Measurements from ENCODE around the gene ZNF750. TPM values are rescaled to one million over a fixed set of nuclear protein-coding genes. Genes with fewer than 3 reads are reported as not detected.

The ZNF750 gene
- total RNA-seq, 1 experiment from 2014 or later, result not detected

GRCh38 chr17:82880620-82881323 lies 41.0 kb upstream of the ZNF750 start:
- no peaks in the 10 kb centered on the region for H3K27me3 ChIP-seq (replicated peaks; ENCODE audit: insufficient read depth, low read depth, low read length, poor library complexity)
- no TSS peak for BruUV-seq (replicated peaks)
- intact Hi-C loops (cut with micrococcal nuclease; ENCODE audit: unreplicated experiment), result no loop called here

GRCh38 chr17:82879241-82879640 lies 39.4 kb upstream of the ZNF750 start:
- no peaks in the 10 kb centered on the region for H3K9me3 ChIP-seq (ENCODE audit: low read depth, low read length, poor library complexity, severe bottlenecking)
- no TSS peak for BruUV-seq (replicated peaks)
- intact Hi-C loops (cut with micrococcal nuclease; ENCODE audit: unreplicated experiment), result no loop called here
- no peaks in the 10 kb centered on the region for H3K4me1 ChIP-seq (ENCODE audit: insufficient read depth, low read length, poor library complexity, severe bottlenecking)
- no peaks in the 10 kb centered on the region for H3K36me3 ChIP-seq (ENCODE audit: insufficient read depth, low read length, poor library complexity, severe bottlenecking)
- no peaks in the 10 kb centered on the region for H3K27me3 ChIP-seq (replicated peaks; ENCODE audit: insufficient read depth, low read depth, low read length, poor library complexity)
- no peak for DNase-seq (ENCODE audit: low spot score)
- CTCF ChIA-PET, result no interaction called here
- no peak overlapping the region for H3K27ac ChIP-seq (ENCODE audit: low read depth, low read length, poor library complexity, severe bottlenecking)
- no peak for TF ChIP-seq CTCF (conservative IDR thresholded peaks at IDR 0.05; ENCODE audit: low read depth, low read length)
- TF ChIP-seq EZH2 (IDR thresholded peaks at IDR 0.05; ENCODE audit: borderline replicate concordance, low read depth, low read length, poor library complexity, severe bottlenecking), result no peak
- no peak overlapping the region for H3K4me3 ChIP-seq (ENCODE audit: low read depth, low read length, poor library complexity, severe bottlenecking)
- POLR2A ChIA-PET (ENCODE audit: low non-redundant PET), result no interaction called here

More at GRCh38 chr17:82880620-82881323, 41.0 kb upstream of the ZNF750 start:
- Histone ChIP-seq H3K9me3 (ENCODE audit: low read depth, low read length, poor library complexity, severe bottlenecking) (no peaks in the 10 kb centered on the region), H3K36me3 (ENCODE audit: insufficient read depth, low read length, poor library complexity, severe bottlenecking) (no peaks in the 10 kb centered on the region), H3K4me3 (ENCODE audit: low read depth, low read length, poor library complexity, severe bottlenecking) (no peak overlapping the region), H3K27ac (ENCODE audit: low read depth, low read length, poor library complexity, severe bottlenecking) (peak overlapping the region; percentile 30), H3K4me1 (ENCODE audit: insufficient read depth, low read length, poor library complexity, severe bottlenecking) (peaks cover 3% of the 10 kb centered on the region)
- CTCF ChIA-PET, result no interaction called here
- TF ChIP-seq EZH2 (IDR thresholded peaks at IDR 0.05; ENCODE audit: borderline replicate concordance, low read depth, low read length, poor library complexity, severe bottlenecking) (no peak), CTCF (conservative IDR thresholded peaks at IDR 0.05; ENCODE audit: low read depth, low read length) (no peak)
- no peak for DNase-seq (ENCODE audit: low spot score)
- POLR2A ChIA-PET (ENCODE audit: low non-redundant PET), result no interaction called here

- H3K27me3 ChIP-seq (replicated peaks; ENCODE audit: insufficient read depth, low read depth, low read length, poor library complexity), result no peaks in the 10 kb centered on the region
- TF ChIP-seq EZH2 (IDR thresholded peaks at IDR 0.05; ENCODE audit: borderline replicate concordance, low read depth, low read length, poor library complexity, severe bottlenecking) (no peak), CTCF (conservative IDR thresholded peaks at IDR 0.05; ENCODE audit: low read depth, low read length) (no peak)
- intact Hi-C loops (cut with micrococcal nuclease; ENCODE audit: unreplicated experiment), result no loop called here
- no peak overlapping the region for H3K27ac ChIP-seq (ENCODE audit: low read depth, low read length, poor library complexity, severe bottlenecking)
- H3K4me1 ChIP-seq (ENCODE audit: insufficient read depth, low read length, poor library complexity, severe bottlenecking), result no peaks in the 10 kb centered on the region
- BruUV-seq (replicated peaks), result no TSS peak
- CTCF ChIA-PET, result interaction anchor here (0.6 kb wide), 1 partner anchor 99 kb away, joined by 5 read pairs; no protein-coding TSS in a partner anchor
- no peaks in the 10 kb centered on the region for H3K9me3 ChIP-seq (ENCODE audit: low read depth, low read length, poor library complexity, severe bottlenecking)
- no peak overlapping the region for H3K4me3 ChIP-seq (ENCODE audit: low read depth, low read length, poor library complexity, severe bottlenecking)
- H3K36me3 ChIP-seq (ENCODE audit: insufficient read depth, low read length, poor library complexity, severe bottlenecking), result no peaks in the 10 kb centered on the region
- POLR2A ChIA-PET (ENCODE audit: low non-redundant PET), result no interaction called here
- DNase-seq (ENCODE audit: low spot score), result no peak
Measured at GRCh38 chr17:82878527-82878926, 38.7 kb upstream of the ZNF750 start.
